ENCODE measurements around the gene PRDM12. TPM values are rescaled to one million over a fixed set of nuclear protein-coding genes. Genes with fewer than 3 reads are reported as not detected.

PRDM12 gene
- total and polyA plus RNA-seq, 2 of the 8 experiments (the other 6 are each of a cell fraction or from before 2014, with no cell fraction given): 0.14 to 0.22 TPM

DNA sequence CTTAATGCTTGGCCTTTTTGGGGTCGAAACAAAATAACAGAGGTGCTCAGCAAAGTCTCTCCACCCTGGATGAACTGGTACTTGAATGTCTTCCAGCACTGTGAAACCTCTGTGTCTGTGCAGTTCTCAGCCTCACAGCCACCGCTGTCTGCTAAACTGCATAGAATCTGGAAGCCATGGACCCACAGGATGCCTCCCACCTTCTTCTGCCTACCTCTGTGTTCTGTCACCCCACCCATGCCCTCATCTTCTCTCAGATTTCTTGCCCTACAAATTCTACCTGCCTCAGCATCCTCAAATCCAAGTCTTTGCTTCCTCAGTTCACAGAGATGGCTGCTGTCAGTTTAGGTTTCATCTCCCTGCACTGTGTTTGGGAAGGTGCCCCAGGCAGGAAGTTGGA is 64.8 kb downstream of the PRDM12 start (continued):
- TF ChIP-seq EGR1 (IDR thresholded peaks at IDR 0.05; ENCODE audit: borderline replicate concordance, low read depth, low read length) (no peak), CTCF (IDR thresholded peaks at IDR 0.05; ENCODE audit: control extremely low read depth in 1 of 3, insufficient read depth in 1 of 3, low read depth in 1 of 3, low read length in 3 of 3) (no peak), SP4 (IDR thresholded peaks at IDR 0.05; ENCODE audit: low read length) (no peak), KDM1A (IDR thresholded peaks at IDR 0.05; ENCODE audit: borderline replicate concordance, low read length) (no peak), EZH2 (IDR thresholded peaks at IDR 0.05; ENCODE audit: low read depth, low read length, severe bottlenecking) (no peak), TAF7 (optimal IDR thresholded peaks at IDR 0.05; ENCODE audit: borderline replicate concordance, low read depth, low read length) (no peak)
- TF ChIP-seq, protein P1, sequence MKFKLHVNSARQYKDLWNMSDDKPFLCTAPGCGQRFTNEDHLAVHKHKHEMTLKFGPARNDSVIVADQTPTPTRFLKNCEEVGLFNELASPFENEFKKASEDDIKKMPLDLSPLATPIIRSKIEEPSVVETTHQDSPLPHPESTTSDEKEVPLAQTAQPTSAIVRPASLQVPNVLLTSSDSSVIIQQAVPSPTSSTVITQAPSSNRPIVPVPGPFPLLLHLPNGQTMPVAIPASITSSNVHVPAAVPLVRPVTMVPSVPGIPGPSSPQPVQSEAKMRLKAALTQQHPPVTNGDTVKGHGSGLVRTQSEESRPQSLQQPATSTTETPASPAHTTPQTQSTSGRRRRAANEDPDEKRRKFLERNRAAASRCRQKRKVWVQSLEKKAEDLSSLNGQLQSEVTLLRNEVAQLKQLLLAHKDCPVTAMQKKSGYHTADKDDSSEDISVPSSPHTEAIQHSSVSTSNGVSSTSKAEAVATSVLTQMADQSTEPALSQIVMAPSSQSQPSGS (IDR thresholded peaks at IDR 0.05; ENCODE audit: low read length): no peak
